ENCODE data around the gene TMEM151A.
A peak's percentile ranks its signal among the peaks of the same experiment; 100 is the strongest.

TMEM151A gene

DNA sequence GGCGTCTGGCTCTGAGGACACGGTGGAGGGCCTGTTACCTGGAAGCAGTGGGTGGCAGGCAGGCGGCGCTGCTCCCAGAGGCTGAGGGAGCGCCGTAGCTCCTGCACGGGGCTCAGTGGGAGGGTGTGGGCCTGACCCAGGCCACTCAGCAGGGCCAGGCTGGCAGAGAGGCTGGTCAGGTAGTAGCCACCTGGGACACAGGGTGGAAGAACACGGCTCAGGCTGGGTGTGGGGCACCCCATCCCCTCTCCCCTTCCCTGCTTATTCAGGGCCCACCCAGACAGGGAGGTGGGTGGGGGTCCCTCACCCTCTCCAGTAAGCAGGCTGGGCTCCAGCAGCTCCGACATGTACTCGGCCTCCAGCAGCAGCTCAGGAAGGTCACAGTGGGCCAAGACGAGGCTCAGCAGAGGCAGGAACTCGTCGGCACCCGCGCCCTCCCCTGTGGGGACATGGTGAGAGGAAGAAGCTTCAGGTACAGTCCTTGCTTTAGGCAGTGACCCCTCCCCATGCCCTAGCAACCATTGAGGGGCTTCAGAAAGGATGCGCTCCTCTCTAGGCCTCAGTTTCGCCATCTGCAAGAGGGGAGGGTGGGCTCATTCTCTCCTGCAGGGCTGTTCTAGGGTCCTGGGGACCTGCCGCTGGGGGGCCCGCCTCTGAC is 41.7 kb downstream of the TMEM151A start:
- DNase-seq (ENCODE audit: extremely low spot score, insufficient read length, low read depth): no peak
- no peak for FAIRE-seq

DNA sequence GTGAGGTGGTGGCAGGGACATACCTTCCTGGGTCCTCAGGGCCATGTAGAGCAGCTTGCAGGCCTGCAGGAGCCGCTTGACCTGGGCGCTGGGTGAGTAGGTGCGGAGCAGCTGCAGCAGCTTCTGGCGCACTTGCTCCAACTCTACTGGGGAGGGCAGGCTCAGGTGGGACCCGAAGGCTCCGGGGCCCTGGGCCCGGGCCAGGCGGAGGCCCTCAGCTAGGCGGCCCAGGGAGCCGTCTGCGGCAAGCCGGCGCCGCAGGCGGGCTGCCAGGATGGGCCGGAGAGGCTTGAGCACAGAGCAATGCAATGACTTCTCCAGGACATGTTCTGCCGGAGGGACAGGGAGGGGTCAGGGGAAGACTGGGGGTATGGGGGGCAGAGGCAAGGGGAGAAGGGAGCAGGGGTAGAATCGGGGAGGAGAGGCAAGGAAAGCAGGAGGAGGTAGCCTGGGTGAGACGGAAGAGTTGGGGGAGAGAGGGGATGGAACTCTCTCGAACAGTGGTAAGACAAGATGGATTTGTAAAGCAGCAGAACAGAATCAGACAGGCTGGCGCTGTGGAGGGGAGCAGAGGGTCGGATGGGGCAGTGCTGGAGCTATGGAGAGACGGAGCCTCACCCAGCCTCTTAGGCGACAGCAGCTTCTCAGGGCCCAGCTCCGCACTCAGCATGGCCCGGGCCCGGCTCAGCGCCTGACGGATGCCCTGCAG is 42.4 kb downstream of the TMEM151A start:
- DNase-seq (ENCODE audit: extremely low spot score, insufficient read length, low read depth): no peak
- no peak for FAIRE-seq

DNA sequence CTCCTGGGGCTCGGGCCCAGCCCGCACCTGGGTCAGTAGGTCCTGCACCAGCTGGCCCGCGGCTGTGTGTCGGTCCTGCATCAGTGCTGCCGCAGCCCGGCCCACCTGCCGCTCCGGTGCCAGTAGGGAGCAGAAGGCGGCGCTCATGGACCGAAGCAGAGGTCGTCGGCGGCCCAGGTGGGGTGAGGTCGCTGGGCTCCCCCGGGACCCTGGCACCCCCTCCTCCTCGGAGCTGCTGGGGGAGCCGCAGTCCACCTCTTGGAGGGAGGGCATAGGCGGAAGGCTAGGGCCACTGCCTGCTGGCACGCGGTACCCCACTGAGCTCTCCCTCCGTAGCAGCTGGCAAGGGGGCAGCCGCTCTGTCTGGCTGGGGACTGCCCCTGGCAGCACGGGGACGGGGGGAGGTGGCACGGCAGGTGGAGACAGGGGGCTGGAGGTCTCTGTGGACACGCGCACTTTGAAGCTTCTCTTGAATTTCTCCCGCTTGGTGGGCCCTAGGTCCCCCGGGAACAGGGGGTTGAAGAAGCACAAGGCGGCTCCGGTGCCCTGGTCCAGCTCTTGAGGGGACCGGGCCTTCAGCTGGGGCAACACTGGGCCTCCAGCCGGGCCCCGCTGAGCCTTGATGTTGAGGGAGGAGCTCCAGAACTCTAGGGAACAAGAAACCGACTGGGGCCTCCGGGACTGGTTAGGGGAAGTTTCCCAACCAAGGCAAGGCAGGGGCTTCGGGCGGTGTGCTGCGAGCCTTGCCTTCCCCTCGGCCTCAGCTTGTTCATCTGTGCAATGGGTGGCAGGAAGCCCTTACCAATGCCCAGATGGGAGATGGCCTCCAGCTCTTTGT is 43.1 kb downstream of the TMEM151A start:
- no peak for FAIRE-seq
- no peak for DNase-seq (ENCODE audit: extremely low spot score, insufficient read length, low read depth)

DNA sequence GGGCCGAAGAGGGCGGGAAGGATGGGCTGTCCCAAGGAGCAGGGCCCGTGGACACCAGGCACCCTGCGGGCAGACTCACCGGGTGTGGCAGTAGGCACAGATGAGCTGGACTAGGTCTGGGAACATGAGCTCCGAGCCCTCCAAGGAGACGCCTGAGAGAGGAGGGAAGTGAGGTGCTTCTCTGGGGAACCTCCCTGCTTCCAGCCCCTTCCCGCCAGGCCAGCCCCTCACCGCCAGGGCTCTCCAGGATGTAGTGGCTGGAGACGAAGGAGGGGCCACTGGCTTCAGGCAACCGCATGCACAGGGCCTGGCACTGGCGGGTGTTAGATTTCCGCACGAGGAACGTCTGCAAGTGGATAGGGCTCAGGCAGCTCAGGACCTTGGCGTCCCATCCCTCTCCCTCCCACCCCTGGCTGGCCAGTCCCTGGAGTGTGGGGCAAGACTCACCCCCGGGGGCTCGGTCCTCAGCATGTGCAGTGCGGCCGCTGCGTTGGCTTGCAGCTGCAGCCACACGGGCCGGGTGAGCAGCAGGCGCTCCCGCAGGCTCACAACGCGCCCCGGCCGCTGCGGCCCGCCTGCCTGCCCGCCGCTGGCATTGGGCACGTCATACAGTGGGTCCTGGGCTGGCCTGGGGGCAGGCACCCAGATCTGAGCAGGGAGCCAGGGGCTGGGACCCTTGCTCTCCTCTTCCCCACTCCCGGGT is 44.0 kb downstream of the TMEM151A start:
- FAIRE-seq (no peak), DNase-seq (ENCODE audit: extremely low spot score, insufficient read length, low read depth) (no peak)

DNA sequence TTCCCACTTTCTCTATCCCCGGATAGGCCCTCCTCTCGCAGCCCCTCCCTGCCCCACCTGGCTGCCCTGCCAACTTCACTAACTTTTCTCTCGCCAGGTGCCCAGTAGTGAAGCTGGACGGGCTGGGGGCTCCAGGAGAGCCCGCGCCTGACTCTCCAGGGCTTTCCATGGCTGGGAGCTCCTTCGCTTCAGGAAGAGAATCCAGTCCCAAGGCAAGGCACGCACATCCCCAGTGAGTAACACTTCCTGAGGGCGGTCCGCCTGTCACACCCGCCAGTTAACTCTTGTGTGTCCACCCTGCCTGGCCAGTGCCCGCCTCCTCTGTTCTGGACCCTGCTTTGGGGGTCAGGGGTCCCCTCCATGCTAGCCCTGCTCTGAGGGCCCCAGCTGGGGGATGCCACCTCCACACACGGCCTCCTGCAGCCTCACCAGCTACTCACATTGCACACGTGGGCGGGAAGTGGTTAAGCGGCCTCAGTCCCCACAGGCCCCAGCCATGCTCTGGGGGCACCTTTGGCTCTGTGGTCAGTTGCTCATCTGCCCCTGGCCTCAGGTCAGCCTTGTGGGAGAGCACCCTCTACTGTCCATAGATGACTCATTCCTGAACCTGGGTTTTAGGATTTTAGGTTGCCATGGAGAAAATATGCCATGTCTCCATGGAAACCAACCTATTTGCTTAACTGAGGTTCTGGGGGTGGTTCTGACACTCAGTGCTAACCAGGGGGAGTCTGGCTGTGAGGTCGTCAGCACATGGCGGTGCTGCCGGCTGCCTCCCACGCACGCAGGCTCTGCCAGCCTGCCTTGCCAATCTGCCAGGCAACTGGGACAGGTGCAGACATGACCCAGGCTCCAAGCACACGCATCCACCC is 44.8 kb downstream of the TMEM151A start, which contains the start of gene RIN1:
Gene RIN1 (minus strand): TSS at position 201 of the 869 bp plus-strand sequence. CDS start 32 bp downstream, at position 169.
- FAIRE-seq (peak; percentile 90), DNase-seq (ENCODE audit: extremely low spot score, insufficient read length, low read depth) (peak; percentile 80)

DNA sequence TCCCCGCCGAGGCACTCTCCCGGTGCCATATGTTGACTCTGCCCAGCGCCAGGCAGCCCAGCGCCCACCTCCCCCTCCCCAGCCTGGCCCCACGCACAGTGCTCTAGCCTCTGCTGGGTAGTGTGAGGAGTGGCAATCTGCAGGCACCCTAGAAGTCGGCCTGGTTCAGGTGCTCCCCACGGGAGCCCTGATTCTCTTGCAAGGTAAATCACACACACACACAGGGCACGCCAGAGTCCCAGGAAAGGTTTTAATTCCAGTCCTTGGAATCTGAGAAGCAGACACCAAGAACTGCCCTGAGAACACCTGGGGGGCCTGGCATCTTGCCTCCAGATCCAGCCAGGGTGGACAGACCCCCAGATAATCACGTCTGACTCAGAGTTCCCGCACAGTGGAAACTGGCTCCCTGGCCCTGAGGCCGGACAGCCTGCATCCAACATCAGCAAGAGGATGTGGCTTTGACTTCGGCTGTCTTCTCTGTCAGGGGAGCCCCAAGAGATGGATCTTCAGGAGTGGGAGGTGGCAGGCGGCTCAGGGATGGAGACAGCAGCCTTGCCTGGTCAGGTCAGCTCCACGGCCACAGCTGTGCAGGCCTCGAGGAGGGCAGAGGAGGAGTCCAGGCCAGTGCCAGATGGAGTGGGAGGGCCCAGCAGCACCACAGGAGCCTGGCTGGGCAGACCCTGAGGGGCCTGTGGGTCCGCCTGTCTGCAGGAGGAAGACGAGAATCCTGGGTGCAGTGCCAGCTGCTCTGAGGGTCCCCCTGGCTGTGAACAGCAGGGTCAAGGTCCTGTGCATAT is 45.6 kb downstream of the TMEM151A start:
- no peak for FAIRE-seq
- no peak for DNase-seq (ENCODE audit: extremely low spot score, insufficient read length, low read depth)

DNA sequence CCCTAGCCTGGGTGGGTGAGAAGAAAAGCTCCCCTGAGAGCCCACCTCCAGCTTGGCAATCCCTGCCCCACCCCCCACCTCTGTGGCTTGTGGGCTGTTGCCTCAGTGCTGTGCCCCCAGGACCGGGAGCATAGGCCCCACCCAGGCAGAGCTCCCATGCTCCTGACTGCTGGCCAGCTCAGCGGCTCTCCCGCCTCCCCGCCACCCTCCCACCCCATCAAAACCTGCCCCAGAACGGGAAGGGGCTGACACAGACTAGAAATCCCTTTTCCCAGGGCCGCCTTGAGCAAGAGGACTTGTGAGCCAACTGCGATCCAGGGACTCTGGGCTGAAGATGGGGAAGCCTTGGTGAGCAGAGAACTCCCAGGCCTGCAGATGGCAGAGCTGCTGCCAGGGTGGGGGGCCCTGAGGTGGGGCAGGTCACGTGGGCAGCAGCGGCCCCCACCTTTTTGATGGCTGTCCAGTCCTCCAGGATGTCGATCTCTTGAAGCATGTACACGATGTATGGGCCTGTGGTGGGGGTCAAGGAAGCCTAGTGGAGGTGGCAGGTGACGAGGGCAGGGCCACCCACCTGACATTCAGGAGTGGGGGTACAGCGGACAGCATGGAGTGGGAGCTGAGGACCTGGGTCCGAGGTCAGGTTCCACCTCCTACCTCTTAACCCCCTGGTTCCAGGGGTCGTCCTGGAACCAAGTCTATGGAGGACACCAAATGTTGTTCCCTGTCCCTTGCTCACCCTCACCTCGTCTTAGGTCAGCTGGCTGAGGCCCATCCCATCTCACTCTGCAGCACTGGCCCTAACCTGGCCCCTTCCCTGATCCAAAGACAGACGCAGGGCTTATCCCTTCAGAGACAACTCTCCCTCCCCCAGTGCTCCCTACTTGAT is 46.8 kb downstream of the TMEM151A start:
- no peak for FAIRE-seq
- no peak for DNase-seq (ENCODE audit: extremely low spot score, insufficient read length, low read depth)

DNA sequence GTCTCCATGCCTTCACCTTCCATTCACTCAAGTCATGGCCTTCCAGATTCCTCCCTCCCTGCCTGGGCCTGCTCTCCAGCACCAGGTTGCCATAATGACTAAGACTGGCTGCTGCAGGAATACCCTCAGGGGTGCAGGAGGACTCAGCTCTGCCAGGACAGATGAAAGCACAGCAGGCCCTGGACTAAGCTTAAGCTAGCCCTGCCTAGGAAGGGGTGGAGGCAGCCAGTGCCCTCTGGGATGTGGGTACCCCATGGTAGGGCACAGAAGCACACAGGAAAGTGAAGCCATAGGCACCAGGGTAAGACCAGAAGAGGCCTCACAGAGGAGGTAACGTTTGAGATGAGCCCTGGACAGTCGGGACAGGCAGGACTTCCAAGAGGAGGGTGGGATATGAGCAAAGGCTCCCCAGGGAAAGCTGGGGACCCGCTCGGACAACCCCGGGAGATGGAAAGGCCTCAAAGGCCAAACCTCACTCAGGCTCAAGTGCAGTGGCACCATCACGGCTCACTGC is 47.5 kb downstream of the TMEM151A start:
- FAIRE-seq (no peak), DNase-seq (ENCODE audit: extremely low spot score, insufficient read length, low read depth) (no peak)

DNA sequence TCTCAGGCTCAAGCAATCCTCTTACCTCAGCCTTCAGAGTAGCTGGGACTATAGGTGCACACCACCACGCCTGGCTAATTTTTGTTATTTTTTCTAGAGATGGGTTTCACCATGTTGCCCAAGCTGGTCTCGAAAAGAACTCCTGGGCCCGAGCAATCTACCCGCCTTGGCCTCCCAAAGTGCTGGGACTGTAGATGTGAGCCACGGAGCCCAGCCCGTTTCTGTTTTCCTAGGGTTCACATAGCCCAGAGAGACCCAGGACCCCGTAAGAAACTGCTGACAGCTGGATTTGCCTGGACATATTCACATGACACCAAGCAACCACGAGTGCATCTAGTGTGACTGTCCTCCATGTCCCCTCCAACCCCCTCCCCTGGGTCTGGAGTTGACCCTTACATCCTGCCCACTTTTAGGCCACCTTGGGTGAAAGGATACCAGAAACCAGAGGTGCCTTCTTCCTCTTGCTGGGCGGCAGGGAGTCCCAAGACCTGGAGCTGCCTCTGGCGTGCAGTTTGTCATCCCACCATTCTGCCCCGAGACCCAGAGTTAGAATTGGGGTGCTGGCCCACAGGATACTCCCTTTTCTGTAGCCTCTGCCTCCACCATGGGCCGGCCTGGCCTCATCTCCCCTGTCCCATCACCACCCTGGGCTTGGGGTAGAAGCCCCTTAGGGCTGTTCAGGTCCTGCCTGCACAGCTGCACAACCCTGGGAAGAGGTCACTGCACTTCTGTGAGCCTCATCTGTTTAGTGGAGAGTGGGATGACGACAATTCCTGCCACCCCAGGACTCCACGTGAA is 48.2 kb downstream of the TMEM151A start:
- no peak for DNase-seq (ENCODE audit: extremely low spot score, insufficient read length, low read depth)
- FAIRE-seq: no peak

DNA sequence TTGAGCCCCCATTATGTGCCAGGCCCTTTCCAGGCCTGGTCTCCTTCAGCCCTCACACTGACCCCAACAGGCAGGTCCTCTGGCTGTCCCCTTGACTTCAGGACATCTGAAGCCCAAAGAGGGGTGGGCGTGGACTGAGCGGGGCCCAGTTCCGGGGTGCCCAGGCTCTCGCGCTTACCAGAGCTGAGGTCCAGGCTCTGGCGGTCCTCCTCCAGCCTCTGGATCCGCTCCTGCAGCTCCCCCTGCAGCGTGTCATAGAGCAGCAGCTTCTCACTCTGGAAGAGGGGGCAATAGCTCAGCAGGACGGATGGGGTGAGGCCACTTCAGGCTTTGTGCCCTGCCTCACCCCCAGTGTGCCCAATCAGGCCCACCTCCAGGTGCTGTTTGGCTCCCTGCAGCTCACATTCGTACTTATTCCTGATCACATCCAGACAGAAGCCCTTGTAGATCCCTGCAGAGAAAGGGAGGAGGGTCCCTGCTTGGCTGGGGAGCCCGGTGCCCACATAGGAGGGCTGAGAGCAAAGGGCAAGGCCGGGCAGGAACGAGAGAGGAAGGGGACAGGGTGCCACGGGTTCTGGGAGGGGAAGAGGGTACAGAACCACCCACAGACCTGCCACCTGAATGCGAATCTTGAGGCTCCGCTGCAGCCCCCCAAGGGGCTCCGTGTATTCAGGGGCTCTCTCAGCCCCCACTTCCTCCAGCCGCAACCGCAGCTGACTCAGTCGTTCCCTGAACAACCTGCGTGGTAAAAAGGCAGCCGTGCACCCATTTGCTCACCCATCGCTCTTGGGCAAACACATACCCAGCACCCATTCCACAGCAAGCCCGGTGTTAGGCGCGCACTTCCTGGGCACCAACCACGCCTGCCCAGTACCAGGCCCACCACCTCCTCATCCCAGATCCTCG is 49.2 kb downstream of the TMEM151A start:
- no peak for DNase-seq (ENCODE audit: extremely low spot score, insufficient read length, low read depth)
- FAIRE-seq: no peak

DNA sequence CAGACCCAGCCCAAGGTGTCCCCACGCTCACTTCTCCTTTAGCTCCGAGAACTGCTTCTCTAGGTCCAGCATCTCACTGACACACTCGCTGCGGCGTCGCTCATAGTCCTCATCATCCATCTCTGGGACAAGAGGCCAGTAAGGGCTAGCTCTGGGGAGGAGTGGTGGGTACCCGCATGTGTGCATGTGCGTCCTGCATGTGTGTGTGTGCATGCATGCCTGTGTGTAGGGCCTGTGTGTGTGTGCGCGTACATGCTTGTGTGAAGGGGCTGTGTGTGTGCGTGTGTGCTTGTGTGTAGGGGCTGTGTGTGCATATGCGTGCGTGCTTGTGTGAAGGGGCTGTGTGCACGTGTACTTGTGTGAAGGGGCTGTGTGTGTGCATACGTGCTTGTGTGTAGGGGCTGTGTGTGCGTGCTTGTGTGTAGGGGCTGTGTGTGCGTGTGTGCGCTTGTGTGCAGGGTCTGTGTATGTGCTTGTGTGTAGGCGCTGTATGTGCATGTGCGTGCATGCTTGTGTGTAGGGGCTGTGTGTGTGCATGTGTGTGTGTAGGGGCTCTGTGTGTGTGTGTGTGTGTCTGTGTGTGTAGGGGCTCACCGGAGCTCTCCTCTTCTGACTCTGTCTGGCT is 49.9 kb downstream of the TMEM151A start:
- FAIRE-seq (no peak), DNase-seq (ENCODE audit: extremely low spot score, insufficient read length, low read depth) (no peak)

DNA sequence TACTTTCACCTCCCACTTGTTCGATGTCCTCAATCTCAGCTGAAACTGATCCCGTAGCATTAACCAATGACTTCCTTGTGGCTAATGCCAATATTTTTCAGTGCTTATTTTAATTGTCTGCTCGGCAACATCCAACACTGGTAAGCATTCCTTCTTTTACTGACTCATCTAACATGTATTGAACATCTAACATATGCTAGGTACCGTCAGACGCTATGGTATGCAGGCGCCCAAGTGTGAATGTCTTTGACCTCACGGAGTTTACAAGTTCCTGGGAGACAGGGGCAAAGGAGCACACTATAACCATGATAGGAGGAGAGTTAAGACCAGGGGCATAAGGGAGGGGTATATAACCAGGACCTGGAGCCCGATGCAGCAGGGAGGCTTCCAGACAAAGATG is 51.5 kb downstream of the TMEM151A start:
- DNase-seq (ENCODE audit: extremely low spot score, insufficient read length, low read depth): no peak
- no peak for FAIRE-seq

DNA sequence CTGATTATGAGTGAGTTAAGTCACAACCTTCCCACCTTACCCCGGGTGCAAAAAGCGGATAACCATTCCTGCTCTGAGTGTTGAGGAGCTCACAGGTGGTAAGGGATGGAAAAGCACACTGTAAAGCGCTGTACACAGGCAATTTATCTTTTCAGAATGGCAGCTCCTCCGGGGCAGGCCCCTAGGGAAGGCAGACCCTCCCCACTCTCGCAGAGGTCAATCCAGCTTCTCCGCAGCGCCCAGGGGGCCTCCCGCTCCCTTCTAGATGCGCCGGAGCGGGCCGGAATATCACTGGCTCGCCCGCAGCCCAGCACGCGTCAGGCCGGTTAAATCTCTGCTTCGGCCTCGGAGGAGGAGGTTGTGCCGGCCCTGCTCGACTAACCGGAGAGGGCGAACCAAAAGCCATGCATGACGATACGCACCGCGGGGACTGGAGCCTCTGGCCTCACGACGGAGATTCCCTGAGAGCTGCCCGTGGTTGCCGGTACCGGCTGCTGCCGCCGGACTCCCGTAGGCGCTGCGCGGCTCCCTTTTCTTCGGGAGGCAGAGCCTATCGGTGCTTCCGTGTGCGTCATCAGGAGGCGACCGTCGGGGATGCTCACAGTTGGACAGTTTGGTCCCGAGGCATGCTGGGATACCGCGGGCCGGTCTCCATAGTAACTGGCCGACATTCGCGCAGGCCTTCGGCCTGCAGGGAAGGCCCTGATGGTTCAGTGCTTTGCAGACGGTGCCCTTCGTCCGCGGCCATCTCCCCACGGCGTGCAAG is 53.0 kb downstream of the TMEM151A start, which contains the start of gene BRMS1:
Gene BRMS1 (minus strand): TSS at position 555 of the 766 bp plus-strand sequence. CDS start 2,870 bp downstream, outside the sequence.
- FAIRE-seq: peak; percentile 96
- peak; percentile 81 for DNase-seq (ENCODE audit: extremely low spot score, insufficient read length, low read depth)

DNA sequence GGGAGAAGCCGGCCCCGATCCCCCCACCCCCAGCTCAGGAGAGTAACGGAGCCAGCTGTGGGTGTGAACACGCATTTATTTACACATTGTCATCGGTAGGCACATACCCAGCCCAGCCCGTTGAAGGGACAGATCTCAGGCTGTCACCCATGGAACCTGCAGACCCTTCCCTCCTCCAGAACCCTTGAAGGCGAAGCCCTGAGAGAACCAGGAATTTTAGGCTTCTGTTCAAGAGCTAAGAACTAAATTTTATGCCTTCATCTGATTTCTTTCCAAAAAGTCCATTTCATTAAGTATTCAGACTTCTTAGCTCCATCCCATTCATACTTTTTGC is 53.6 kb downstream of the TMEM151A start:
- no peak for FAIRE-seq

More for the DNA sequence above, 53.6 kb downstream of the TMEM151A start:
- no peak for DNase-seq (ENCODE audit: extremely low spot score, insufficient read length, low read depth)

All from GM18507 (cell line).